Endodermal cell (in vitro differentiated cells): Measurements from ENCODE around the gene VKORC1. TPM values are rescaled to one million over a fixed set of nuclear protein-coding genes. Genes with fewer than 3 reads are reported as not detected.

Experiments
- DNase-seq: peaks from one replicate; pipeline ENCODE4 v3.0.0-alpha.2; 2017
- H3K27ac ChIP-seq: 2 replicates; pipeline ENCODE4 v1.5.1; 2013; ENCODE audit warnings: mild to moderate bottlenecking, low read depth, low read length, moderate library complexity
- H3K27me3 ChIP-seq: 2 replicates; pipeline ENCODE4 v1.6.1; 2013; ENCODE audit warnings: mild to moderate bottlenecking, low read length, moderate library complexity; ENCODE audit not compliant: insufficient read depth, control insufficient read depth, poor library complexity, severe bottlenecking
- H3K36me3 ChIP-seq: 2 replicates; pipeline ENCODE4 v1.7.0; 2013; ENCODE audit warnings: mild to moderate bottlenecking, low read length, moderate library complexity; ENCODE audit not compliant: control insufficient read depth, insufficient read depth
- H3K4me1 ChIP-seq: one replicate; pipeline ENCODE4 v1.7.0; 2013; ENCODE audit warnings: low read length; ENCODE audit not compliant: control insufficient read depth, insufficient read depth
- H3K4me3 ChIP-seq: 2 replicates; pipeline ENCODE4 v1.5.1; 2013; ENCODE audit warnings: mild to moderate bottlenecking, low read length, moderate library complexity
- H3K9ac ChIP-seq: 2 replicates; pipeline ENCODE4 v1.6.1; 2013; ENCODE audit warnings: mild to moderate bottlenecking, low read length, moderate library complexity; ENCODE audit not compliant: poor library complexity, severe bottlenecking; ENCODE audit errors: extremely low read depth
- H3K9me3 ChIP-seq: 2 replicates; pipeline ENCODE4 v1.6.1; 2013; ENCODE audit warnings: mild to moderate bottlenecking, low read length, moderate library complexity; ENCODE audit not compliant: control insufficient read depth
- H3K27ac Mint-ChIP-seq: 2 replicates; pipeline ENCODE4 v1.8.0; 2020; ENCODE audit warnings: mixed read lengths
- H3K27me3 Mint-ChIP-seq: 2 replicates; pipeline ENCODE4 v1.8.0; 2021; ENCODE audit warnings: mild to moderate bottlenecking, mixed read lengths; ENCODE audit not compliant: insufficient read depth
- H3K36me3 Mint-ChIP-seq: 2 replicates; pipeline ENCODE4 v1.8.0; 2020; ENCODE audit warnings: low read depth, mixed read lengths
- H3K4me1 Mint-ChIP-seq: 2 replicates; pipeline ENCODE4 v1.8.0; 2020; ENCODE audit warnings: mixed read lengths
- H3K4me3 Mint-ChIP-seq: 2 replicates; pipeline ENCODE4 v1.8.0; 2020; ENCODE audit warnings: mild to moderate bottlenecking, moderate library complexity, mixed read lengths
- H3K9me3 Mint-ChIP-seq: 2 replicates; pipeline ENCODE4 v1.8.0; 2020; ENCODE audit warnings: mild to moderate bottlenecking, mixed read lengths
- CTCF ChIP-seq: fragments of 200-600 bp; sonication (generic); conservative IDR thresholded peaks from 2 replicates; pipeline ENCODE4 v1.5.0; 2021; ENCODE audit warnings: antibody characterized with exemption, mild to moderate bottlenecking
- WGBS, 2 experiments: methylation state at CpG; one replicate each; pipeline versions ENCODE4 v1.1.5 to v1.1.7; 2013; ENCODE audit warnings: missing lambda C conversion rate in 2 of 2, mixed read lengths in 1 of 2; ENCODE audit not compliant: insufficient coverage in 1 of 2, insufficient read length in 1 of 2; 5-methylcytosine and 5-hydroxymethylcytosine counted together
- total RNA-seq, 2 donors: library from RNA; stranded (reverse); fragmentation: NEBNext Ultra II Directional in 1 of 2; extraction: Animal tissue kit (Norgen Biotek cat#: 25700) in 1 of 2; gene quantifications; 2 replicates in 1 of 2; 3 replicates in 1 of 2; pipeline ENCODE4 v1.2.1, GENCODE V29; 2021

The VKORC1 gene
- total RNA-seq, 2 donors from 2014 or later = 53.7 to 63.0 TPM

GRCh38 chr16:31055613-31056012 is 39.0 kb downstream of the VKORC1 start:
- Mint-ChIP-seq H3K4me1 (peaks cover 3% of the 10 kb centered on the region), H3K27ac (no peak overlapping the region), H3K36me3 (peaks cover 16% of the 10 kb centered on the region), H3K4me3 (no peak overlapping the region), H3K27me3 (peaks cover 6% of the 10 kb centered on the region), H3K9me3 (peaks cover 2% of the 10 kb centered on the region)
- H3K27ac ChIP-seq = no peak overlapping the region
- no peaks in the 10 kb centered on the region for H3K27me3 ChIP-seq
- 88 to 90% methylated on average over 3 to 4 of the region's 4 CpGs for WGBS, 2 experiments
- no peaks in the 10 kb centered on the region for H3K4me1 ChIP-seq
- TF ChIP-seq CTCF = no peak
- H3K9ac ChIP-seq = no peak overlapping the region
- H3K4me3 ChIP-seq = no peak overlapping the region
- peak; percentile 60 for DNase-seq
- H3K9me3 ChIP-seq = no peaks in the 10 kb centered on the region
- peaks cover 8% of the 10 kb centered on the region for H3K36me3 ChIP-seq

- Histone ChIP-seq H3K36me3 (no peaks in the 10 kb centered on the region), H3K4me1 (no peaks in the 10 kb centered on the region), H3K9ac (no peak overlapping the region), H3K27ac (no peak overlapping the region), H3K27me3 (no peaks in the 10 kb centered on the region), H3K4me3 (no peak overlapping the region), H3K9me3 (no peaks in the 10 kb centered on the region)
- no peak for DNase-seq
- Mint-ChIP-seq H3K4me1 (peaks cover 3% of the 10 kb centered on the region), H3K9me3 (peaks cover 2% of the 10 kb centered on the region), H3K27me3 (peaks cover 6% of the 10 kb centered on the region), H3K4me3 (no peak overlapping the region), H3K36me3 (peaks cover 3% of the 10 kb centered on the region), H3K27ac (no peak overlapping the region)
- TF ChIP-seq CTCF = no peak
- 71 to 84% methylated on average over 2 of the region's 2 CpGs for WGBS, 2 experiments
Measured at GRCh38 chr16:31052114-31052513, 42.5 kb downstream of the VKORC1 start.

GRCh38 chr16:31050280-31051030 is 44.1 kb downstream of the VKORC1 start:
- no peak overlapping the region for H3K4me3 Mint-ChIP-seq
- no peak overlapping the region for H3K27ac ChIP-seq
- peaks cover 8% of the 10 kb centered on the region for H3K27me3 Mint-ChIP-seq
- no peaks in the 10 kb centered on the region for H3K4me1 Mint-ChIP-seq
- no peak overlapping the region for H3K27ac Mint-ChIP-seq
- H3K9me3 ChIP-seq = no peaks in the 10 kb centered on the region
- peaks cover 2% of the 10 kb centered on the region for H3K9me3 Mint-ChIP-seq
- 89 to 96% methylated on average over 8 to 10 of the region's 10 CpGs for WGBS, 2 experiments
- H3K4me3 ChIP-seq = no peak overlapping the region
- H3K4me1 ChIP-seq = no peaks in the 10 kb centered on the region
- no peaks in the 10 kb centered on the region for H3K36me3 Mint-ChIP-seq
- no peak for TF ChIP-seq CTCF
- H3K9ac ChIP-seq = no peak overlapping the region
- DNase-seq = no peak
- no peaks in the 10 kb centered on the region for H3K36me3 ChIP-seq
- no peaks in the 10 kb centered on the region for H3K27me3 ChIP-seq
